Right lung (tissue), 5 donors: Measurements from ENCODE around the gene LRRC49. TPM values are rescaled to one million over a fixed set of nuclear protein-coding genes. Genes with fewer than 3 reads are reported as not detected.
A peak's percentile ranks its signal among the peaks of the same experiment; 100 is the strongest.
"Not testable (repeated sequence)": the region's sequence is repeated elsewhere in the genome, so short reads cannot be mapped to it uniquely, and the experiment has no call there.

ENCODE experiments used
- DNase-seq, 2 donors: peaks; one replicate each; pipeline ENCODE4 v3.0.0-alpha.2; 2013
- polyA plus RNA-seq, 5 donors: library from polyadenylated mRNA; unstranded; fragments of 120-200 nt; gene quantifications; one replicate each; pipeline versions ENCODE4 v1.2.1 to v1.2.3, GENCODE V29; 2013; ENCODE audit warnings: inconsistent platforms in 1 of 5, low replicate concordance in 1 of 5; ENCODE audit not compliant: insufficient read length in 5 of 5, insufficient read depth in 1 of 5

LRRC49 gene
- polyA plus RNA-seq, 5 donors, result 13.3 to 24.3 (median 20.6) TPM

DNA sequence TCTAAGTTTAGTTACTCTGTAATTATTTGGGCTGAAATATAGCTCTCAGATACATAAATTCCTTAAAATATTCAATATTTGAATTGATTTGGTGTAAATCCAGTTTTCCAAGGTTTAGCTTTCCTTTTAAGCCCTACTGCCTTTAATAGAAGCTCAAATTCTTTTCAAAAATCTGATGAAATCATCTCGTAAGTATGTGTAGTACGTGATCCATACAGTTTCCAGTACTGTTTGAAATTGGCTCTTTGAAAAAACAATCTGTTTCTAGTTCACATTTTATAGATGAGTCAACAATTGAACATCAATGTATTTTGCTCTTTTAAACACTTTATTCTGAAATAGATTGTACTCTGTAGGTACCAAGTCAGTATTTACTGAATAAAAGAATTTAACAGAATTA lies 84.2 kb downstream of the LRRC49 start:
- no peak for DNase-seq

DNA sequence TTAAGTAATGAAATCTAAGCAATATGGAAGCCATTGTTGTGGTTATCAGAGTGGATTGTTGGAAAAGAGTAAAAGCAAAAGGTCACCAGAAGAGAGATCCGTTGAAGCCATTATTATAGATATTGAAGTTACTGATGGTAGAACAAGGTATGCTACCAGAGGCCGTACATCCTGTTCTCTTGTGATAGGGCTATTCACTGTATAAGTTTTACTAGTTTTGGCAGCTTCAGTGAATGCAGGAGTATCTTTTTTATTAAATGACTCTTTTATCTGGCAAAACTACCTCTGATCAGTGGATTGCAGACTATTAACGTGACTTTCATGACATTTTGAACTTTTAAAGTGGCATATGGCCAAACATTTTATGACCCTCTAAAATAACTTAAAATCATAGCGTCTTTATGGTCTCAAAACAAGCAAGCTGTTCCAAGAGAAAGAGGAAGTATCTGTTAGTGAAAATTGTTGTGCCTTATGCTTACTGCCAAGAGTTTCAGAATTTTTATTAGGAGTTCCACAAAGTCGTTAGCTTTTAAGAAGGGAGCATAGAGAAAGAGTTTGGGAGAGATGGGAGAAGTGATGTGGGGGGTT lies 102.9 kb downstream of the LRRC49 start:
- peak in 1 of 2 donors; percentile 58 for DNase-seq

DNA sequence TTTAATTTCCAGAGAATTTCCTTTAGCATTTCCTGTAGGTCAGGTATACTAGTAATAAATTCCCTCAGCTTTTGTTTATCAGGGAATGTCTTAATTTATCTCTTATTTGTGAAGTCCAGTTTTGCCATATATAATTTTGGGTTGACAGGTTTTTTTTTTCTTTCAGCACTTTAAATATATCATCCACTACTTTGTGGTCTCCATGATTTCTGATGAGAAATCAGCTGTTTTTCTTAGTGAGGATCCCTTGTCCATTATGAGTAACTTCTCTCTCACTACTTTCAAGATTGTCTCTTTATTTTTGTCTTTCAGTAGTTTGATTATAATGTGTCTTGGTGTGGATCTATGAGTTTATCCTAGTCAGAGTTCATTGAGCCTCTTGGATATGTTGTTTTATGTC lies 105.7 kb downstream of the LRRC49 start:
- no peak for DNase-seq

DNA sequence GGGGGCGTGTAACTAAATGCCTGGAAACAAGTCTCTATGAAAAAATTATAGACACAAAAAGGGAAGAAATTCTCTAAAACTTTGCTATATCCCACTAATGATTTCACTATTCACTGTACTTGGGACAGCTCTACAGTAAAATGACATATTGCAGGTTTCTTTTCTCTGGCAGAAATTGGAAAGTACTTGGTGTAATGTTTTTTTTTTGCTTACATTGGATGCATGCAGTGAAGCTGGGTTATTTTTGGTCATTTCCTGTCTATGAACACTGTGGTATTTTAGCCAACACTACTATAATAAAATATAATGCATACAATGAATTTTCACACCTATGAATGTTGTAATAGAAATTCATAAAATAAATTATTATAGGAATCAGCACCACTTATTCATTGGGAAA lies 109.7 kb downstream of the LRRC49 start:
- peak; percentile 29 to 32 for DNase-seq

DNA sequence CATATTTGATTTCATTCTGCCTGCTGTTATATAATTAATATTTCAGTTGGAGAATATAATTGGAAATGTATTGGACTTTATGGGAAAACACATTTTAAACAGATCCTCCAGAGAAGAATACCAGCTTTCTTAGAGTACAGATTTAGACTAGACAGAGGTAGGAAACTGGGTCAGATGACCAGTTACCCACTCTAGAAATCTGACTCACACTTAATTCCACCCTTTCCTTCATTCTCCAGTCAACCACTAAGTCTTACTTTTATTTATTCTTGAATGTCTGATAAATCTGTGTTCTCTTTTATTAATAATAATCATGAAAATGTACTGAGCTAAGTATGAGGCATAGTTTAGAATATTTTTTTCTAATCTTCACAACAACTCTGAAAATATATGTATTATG lies 110.7 kb downstream of the LRRC49 start:
- DNase-seq, result no peak

DNA sequence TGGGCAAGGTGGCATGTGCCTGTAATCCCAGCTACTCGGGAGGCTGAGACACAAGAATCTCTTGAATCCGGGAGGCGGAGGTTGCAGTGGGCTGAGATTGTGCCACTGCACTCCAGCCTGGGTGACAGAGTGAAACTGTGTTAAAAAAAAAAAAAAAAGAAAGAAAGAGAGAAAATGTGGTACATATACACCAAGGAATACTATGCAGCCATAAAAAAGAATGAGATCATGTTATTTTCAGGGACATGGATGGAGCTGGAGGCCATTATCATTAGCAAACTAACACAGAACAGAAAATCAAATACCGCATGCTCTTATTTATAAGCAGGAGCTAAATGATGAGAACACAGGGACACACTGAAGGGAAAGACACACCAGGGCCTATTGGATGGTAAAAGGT lies 111.9 kb downstream of the LRRC49 start:
- DNase-seq, result not testable (repeated sequence)

DNA sequence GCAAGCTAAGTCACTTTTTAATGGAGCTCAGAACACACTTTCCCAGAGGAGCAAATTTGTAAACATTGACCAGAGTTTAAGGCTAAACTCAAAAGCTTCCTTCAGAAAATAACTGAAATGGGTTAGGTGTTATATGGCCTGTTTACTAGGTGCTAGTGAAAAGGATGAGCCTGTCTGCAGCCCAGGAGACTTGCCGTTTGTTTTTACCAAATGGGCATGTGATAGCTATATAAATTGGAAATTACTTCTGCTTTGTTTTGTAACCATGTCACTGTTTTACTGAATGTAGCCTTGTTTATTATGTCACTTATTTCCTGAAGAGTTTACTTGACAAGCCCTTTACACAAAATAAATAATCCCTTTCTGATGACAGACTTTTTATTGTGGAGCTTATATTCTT lies 113.3 kb downstream of the LRRC49 start:
- peak; percentile 40 to 50 for DNase-seq

DNA sequence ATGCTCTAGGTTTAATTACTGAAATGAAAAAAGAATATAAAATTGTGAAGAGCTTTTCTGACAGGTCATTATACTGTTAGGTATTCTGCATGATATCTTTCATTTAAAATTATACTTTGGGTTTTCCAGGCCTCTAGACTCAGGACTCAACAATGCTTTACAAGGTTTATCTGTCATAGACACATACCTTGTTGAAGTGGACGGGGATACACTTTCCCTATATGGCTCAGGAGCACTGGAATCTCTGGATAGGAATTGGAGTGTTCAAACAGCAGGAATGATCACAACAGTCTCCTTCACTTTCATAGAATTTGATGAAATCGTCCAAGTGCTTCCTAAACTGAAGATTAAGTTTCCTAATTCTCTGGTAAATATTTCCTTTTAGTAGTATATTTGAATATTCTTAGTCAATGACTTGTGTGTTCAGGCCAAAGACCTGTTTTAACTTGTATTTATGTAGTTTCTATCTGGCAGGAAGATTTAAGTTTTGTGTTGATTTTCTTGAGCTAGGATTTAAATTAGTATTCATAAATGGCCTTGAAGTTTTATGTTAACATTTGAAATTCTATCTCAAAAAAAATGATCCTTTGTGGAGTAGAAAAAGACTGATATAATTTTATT lies 115.7 kb downstream of the LRRC49 start:
- DNase-seq, result no peak

DNA sequence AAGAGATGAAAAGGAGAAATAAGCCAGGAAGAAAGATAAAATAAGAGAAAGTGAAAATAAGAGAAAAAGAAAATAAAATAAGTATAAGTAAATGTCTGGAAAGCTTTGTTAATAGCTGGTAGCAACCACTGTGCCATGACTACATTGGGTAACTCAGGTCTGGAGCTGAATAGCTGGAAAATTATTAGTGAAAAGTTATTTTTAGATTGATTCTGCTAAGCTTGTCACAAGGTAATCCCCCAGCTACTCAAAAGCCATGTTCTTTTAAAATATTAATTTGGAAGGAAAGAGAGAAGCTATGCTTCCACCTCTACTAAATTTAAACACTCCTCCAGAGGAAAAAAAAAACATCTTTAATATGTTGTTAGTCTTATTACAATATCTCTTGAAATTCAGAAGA lies 117.8 kb downstream of the LRRC49 start:
- DNase-seq, result no peak

DNA sequence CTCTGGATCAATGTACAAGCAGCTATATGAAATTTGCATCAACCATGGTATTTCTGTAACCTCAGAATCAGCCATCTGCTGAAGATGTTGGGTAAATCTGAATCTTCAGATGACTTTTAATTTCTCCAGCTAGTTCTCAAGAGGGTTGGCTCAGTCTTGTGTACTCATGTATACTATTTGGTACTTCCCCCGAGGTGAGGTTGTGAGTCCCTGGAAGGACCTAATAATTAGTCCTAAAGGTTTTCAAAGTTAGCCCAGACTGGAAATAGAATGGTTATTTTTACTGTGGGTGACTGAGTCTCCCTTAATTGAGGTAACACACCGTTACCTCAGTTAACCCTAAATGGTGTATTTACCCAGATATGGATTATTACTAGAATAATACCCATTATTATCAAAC lies 118.4 kb downstream of the LRRC49 start:
- DNase-seq, result no peak

DNA sequence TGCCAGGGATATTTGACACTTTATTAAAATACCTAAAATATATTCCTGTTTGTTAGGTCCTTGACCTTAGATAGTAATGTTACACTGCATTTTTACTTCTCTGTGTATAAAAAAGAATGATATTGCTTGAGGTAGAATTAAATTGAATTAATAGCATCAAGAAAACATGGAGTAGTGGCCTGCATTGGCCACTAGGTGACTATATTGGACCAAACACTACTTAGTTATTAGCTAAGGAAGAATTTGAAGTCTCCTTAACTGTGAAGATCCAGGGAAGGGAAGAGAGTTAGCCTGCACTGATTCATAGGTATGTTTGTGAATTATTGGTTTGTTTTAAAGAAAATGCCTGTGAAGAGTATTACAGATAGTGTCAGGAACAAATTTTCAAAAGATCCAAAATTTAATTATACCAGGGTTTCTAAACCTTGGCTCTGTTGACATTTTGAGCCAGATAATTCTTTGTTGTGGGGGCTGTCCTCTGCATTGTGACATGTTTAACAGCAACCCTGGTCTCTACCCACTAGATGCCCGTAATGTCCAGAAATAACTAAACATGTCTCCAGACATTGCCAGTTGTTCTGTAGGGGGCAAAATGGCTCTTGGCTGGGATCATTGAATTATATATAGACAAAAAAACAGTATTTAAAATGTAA lies 119.0 kb downstream of the LRRC49 start:
- DNase-seq, result peak in 1 of 2 donors; percentile 15

DNA sequence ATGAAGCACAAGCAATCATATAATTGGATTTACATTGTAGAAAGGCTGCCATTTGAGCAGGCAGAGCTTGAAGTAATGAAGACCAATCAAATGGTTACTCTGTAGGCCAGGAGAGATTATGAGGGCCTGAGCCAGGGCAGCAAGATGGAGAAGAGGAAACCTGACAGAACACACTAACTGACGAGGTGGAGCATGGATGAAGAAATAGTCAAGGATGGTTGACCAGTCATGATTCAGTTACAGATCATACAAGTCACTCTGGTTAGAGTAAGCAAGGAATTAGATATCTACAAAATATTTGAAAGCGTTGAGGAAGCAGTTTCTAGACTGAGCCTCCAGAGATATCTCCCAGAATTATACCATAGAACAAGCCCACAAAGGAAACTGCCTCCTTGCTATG lies 120.8 kb downstream of the LRRC49 start:
- no peak for DNase-seq

DNA sequence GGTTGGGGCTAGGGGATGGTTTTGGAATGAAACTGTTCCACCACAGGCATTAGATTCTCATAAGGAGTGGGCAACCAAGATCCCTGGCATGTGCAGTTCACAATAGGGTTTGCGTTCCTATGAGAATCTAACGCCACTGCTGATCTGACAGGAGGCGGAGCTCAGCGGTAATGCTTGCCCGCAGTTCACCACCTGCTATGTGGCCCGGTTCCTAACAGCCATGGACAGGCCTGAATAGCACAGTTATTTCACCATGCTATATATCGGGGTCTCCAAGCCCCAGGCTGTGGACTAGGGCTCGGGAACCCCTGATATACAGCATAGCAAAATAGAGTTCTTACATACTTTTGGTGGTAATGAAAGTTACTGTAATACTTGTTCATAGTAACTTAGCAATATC lies 122.7 kb downstream of the LRRC49 start:
- no peak for DNase-seq

DNA sequence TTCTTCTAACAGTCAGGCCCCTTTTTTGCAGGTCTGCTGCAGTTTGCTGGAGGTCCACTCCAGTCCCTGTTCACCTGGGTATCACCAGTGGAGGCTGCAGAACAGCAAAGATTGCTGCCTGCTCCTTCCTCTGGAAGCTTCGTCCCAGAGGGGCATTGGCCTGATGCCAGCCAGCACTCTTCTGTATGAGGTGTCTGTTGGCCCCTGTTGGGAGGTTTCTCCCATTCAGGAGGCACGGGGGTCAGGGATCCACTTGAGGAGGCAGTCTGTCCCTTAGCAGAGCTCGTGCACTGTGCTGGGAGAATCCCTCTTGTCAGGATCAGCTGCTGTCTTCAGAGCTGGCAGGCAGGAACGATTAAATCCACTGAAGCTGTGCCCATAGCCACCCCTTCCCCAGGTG lies 138.6 kb downstream of the LRRC49 start:
- DNase-seq, result not testable (repeated sequence)

DNA sequence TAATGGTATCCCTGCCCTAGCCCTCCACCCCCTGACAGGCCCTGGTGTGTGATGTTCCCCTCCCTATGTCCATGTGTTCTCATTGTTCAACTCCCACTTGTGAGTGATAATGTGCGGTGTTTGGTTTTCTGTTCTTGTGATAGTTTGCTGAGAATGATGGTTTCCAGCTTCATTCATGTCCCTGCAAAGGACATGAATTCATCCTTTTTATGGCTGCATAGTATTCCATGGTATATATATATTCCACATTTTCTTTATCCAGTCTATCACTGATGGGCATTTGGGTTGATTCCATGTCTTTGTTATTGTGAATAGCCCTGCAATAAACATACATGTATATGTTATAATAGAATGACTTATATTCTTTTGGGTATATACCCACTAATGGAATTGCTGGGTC lies 142.9 kb downstream of the LRRC49 start:
- DNase-seq, result not testable (repeated sequence)

DNA sequence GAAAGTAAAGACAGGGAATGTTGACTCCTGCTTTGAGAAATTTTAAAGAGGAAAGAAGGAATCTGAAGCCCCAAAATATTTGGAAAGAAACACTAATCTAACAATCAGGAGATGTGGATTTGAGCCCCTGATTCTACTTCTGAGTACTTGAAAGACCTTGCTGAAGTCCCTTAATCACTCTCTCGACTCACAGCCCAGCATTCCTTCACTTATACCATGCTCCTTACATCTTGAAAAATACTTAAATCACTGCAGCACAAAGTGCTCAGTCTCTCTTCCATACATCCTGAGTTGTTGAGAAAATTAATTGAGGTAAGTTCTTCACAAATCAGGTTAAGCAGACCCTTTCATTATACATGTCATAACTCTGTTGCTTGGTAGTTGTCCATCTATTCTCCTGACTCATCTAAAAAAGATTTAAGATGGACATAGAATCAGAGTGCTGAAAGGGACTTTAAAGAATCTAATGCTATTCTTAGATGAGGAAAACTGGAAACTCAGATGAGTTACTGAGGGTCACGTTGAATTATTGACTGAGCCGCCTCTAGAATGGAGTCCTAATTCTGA lies 149.8 kb downstream of the LRRC49 start:
- DNase-seq, result no peak

DNA sequence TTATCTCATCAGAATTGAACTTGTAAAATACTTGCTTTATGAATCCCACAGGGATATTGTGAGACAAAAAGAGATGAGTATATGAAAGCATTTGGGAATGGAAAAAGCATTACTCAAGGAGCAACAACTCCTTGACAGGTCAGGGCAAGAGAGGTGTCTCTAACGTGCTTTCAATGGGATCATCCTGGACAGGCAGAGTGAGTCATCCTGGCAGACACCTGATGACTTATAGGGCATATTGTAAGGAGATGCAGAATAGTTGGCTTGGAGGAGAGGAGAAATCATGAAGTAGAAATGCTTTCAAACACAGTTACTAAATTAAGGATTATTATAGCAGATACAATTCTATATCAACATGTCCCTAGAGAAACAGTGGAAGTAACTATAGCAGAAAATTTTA lies 150.7 kb downstream of the LRRC49 start:
- DNase-seq, result no peak

DNA sequence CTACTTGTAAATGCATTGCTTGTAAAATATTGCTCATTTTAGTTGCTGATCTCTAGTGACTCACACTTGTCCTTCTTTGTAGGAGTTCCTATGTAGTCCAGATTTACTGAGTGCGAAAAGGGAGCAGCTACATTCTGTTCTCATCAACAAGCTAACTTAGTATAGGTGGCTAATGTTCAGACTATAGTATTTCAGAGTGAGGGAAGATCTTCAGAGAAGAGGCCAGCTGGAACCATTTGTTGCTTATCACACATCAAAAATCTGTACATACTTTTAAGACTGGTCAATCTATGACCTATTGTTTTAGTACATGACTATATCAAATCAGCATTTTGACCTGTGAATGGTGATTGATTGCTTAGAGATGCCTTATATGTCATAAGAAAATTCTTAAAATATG lies 151.4 kb downstream of the LRRC49 start:
- no peak for DNase-seq

DNA sequence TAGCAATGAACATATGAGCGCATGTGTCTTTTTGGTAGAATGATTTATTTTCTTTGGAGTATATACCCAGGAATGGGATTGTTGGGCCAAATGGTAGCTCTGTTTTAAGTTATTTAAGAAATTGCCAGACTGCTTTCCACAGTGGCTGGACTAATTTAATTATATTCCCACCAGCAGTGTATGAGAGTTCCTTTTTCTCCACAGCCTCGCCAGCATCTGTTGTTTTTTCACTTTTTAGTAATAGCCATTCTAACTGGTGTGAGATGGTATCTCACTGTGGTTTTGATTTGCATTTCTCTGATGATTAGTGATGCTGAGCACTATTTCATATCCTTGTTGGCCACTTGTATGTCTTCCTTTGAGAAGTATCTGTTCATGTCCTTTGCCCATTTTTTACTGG lies 153.5 kb downstream of the LRRC49 start:
- not testable (repeated sequence) for DNase-seq

DNA sequence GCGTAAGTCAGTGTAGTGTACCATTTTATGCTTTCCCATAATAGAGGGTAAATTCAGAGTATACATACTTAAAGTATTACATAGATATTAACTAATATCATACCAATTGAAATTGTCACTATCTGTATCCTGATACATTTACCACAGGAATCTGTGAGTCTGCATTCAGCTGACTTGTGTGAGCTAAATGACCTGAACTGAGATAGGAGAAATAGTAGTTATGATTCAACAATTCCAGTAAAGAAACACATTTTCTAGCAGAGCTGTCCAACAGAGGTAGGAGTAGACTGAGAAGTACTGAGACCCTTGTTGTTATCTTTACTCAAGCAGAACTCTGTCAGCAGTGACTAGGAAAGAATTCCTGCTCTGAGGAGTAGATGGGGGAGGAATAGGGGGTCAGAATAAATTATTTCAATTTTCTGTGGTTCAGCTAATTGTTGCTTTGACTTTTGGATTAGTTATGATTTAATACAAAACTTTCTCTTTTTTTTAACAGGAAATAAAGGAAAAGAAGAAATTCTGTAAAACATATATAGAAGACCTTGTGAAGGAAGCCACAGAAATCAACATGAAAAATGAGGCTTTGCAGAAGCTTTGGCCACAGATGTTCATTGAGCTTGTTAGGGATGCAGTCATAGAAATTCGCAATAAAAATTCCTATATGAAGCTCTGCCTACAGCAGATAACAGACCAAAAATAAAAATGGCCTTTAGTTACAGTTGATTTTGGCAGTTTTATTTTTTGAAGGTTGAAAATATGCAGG lies 156.5 kb downstream of the LRRC49 start:
- DNase-seq, result no peak

DNA sequence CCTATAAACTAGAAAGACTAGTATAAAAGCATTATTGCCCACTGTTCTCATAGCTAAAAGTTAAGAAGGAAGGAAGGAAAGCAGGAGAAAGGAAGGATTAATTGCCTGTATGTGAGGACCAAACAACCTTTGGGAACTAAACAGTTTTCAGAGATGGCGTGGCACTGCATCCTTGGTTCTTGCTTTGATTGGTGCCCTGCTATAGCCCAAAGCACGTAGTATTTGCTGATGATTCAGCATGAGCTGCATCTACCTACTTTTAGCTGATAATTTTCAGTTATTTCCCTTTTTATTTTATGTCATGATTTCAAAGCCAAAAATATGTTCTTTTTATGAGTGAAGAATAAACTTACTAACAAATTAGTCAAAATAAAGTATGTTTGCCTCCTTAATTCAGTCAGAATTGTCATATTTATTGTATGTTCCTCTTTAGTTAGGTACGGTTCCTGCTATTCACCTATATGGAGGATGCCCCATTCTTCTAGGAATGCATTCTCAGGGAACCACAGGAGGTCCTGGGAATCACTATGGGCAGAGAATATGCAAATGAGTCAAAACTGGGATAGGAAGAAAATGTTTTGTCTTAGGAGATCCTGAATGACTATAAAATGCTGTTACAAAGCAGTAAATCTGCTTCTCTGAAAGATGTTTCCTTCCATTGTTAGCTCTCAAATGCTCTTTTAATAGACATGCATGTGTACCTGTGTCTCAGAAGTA lies 157.2 kb downstream of the LRRC49 start:
- DNase-seq, result no peak

DNA sequence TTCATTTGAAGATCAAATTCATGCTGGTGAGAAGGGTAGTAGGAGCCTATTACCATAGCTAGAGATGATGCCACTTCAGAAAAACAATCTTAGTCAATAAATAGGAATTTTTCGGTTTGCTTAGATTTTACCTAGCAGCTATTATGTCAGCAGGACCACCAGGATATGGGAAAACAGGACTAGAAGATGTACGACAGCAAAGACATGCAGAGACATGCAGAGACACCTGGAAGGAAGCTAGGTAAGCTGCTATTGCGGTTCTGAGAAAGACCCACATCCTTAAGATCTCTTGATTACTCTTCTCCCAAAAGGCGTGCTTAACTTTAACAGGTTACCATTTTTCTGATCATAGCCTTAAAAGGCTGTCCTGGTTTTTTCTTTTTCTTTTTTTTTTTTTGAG lies 157.8 kb downstream of the LRRC49 start:
- no peak for DNase-seq
